Measurements from ENCODE around the gene DEPDC1B.
A peak's percentile ranks its signal among the peaks of the same experiment; 100 is the strongest.
"Not testable (repeated sequence)": the region's sequence is repeated elsewhere in the genome, so short reads cannot be mapped to it uniquely, and the experiment has no call there.

DEPDC1B gene, protein sequence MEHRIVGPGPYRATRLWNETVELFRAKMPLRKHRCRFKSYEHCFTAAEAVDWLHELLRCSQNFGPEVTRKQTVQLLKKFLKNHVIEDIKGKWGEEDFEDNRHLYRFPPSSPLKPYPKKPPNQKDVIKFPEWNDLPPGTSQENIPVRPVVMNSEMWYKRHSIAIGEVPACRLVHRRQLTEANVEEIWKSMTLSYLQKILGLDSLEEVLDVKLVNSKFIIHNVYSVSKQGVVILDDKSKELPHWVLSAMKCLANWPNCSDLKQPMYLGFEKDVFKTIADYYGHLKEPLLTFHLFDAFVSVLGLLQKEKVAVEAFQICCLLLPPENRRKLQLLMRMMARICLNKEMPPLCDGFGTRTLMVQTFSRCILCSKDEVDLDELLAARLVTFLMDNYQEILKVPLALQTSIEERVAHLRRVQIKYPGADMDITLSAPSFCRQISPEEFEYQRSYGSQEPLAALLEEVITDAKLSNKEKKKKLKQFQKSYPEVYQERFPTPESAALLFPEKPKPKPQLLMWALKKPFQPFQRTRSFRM

DNA sequence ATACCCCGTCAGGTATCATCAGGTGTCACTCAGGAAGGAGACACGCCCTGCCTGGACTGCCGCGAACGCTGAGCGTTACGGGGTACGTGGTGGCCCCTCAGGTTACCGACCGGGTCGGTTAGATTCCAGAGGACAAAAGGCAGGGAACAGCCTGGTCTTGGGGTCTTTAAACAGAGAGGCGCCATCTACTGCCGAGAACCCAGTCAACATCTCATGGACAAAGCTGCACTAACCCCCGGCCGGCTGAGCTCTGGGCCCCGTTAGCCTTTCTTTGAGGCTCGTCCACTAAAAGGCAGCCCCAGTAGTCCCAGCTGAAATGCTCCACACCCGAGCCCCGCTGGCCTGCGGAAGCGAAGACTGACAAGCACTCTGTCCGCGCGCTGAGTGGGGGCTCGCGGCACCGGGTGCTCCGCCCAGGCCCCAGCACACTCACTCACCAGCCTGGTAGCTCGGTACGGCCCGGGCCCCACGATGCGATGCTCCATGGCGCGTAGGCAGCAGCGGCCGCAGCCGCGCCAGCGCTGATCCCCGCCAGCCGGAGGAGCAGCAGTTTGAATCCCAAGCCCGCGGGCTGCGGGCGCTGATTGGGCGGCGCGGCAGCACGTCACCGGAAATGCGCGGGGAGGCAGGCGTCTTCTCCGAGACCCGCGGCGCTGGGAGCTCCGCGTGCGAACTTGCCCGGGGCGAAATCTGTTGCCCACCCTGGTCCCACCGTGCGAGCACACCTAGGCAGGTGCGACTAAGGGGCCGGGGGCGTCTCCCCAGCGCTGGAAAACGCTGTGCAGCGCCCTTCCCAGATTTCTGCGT lies at the start of gene DEPDC1B:
Gene DEPDC1B (minus strand): TSS at position 558 of the 807 bp plus-strand sequence. CDS start 73 bp downstream, at position 485.
- DNase-seq: peak; percentile 93

GRCh38 chr5:60744682-60745081 lies 44.7 kb upstream of the DEPDC1B start:
- DNase-seq: no peak

GRCh38 chr5:60743511-60744314 lies 43.7 kb upstream of the DEPDC1B start:
- no peak for DNase-seq

- no peak for DNase-seq
Measured at GRCh38 chr5:60740322-60740721, 40.4 kb upstream of the DEPDC1B start.

DNA sequence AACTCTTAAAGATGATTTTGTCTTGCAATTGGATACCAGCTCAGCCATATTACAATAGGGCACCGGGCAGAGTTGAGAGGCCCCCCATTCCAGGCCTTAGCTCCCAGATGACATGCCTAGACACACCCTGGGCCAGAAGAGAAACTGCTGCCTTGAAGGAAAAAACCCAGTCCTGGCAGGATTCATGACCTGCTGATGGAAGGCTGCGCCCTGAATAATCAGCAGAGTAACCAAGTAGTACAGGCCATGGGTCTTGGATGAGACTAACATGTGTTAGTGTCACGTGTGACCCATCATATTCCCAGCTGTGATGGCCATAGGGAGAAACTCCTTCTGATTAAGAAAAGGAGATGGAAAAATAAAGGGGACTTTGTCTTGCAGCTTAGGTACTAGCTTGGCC lies 39.0 kb upstream of the DEPDC1B start:
- no peak for DNase-seq

DNA sequence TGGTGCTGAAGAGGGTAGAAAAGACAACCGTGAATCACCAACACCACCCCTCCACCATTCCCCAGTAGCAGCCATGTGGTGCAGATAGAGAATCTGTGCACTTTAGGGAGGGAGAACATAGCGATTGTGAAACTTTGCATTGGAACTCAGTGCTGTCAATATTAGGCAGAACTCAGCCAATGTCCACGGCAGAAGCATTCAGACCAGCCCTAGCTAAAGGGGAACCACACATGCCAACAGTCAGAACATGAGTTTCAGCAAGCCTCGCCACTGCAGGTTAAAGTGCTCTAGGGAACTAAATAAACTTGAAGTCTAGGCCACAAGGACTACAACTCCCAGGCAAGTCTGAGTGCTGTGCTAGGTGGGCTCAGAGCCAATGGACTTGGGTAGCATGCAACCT lies 38.5 kb upstream of the DEPDC1B start:
- DNase-seq: no peak

DNA sequence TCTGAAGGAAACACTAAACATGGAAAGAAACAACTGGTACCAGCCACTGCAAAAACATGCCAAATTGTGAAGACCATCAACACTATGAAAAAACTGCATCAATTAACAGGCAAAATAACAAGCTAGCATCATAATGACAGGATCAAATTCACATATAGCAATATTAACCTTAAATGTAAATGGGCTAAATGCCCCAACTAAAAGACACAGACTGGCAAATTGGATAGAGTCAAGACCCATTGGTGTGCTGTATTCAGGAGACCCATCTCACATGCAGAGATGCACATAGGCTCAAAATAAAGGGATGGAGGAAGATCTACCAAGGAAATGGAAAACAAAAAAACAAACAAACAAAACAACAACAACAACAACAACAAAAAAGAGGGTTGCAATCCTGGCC lies 30.9 kb upstream of the DEPDC1B start:
- DNase-seq: not testable (repeated sequence)

DNA sequence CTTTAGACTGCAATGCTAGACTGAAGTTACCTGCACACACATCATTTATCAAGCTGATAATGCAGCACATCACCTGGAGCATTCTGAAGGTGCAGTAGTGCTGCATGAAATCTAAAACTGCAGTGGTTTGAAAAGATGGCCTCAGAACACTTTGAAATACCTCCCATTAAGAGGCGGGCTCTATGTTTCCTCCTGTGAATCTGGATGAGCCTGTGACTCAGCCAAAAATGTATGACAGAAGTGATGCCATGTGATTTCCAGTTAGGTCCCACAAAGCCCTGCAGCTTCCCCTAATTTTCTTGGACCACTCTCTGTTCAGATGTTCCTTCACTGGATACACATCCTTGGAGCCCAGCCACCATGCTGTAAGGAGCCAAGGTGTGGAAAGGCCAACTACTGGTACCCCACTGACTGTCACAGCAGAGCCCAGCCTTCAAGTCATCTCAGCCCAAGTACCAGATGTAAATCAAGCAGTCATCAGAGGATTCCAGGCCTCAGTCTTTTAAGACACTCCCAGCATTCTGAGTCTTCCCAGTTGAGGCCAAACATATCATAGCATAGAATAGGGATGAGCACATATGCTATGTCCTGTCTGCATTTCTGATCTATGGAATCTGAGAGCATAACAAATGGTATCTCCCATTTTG lies 27.2 kb upstream of the DEPDC1B start:
- no peak for DNase-seq

DNA sequence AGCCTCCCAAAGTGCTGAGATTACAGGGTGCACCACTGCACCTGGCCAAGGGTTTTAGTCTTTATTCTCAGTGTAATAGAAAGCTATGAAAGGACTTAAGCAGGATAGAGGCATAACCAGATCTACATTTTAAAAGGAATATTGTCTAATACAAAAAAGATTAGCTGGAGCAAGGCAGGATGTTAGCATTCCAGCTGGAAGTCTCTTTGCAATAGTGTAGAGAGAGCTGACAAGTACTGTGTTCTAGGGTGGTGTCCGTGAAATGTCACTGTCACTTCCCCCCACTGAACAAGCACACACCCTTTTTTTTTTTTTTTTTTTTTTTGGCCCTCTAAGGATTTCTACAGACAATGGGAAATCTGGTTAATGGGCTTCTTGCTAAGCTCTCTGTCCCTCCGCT lies 24.2 kb upstream of the DEPDC1B start:
- DNase-seq: no peak

- no peak for DNase-seq
Measured at GRCh38 chr5:60722416-60722815, 22.4 kb upstream of the DEPDC1B start.

- no peak for DNase-seq
Measured at GRCh38 chr5:60719329-60719728, 19.4 kb upstream of the DEPDC1B start.

GRCh38 chr5:60718166-60718892 lies 18.4 kb upstream of the DEPDC1B start:
- no peak for DNase-seq

DNA sequence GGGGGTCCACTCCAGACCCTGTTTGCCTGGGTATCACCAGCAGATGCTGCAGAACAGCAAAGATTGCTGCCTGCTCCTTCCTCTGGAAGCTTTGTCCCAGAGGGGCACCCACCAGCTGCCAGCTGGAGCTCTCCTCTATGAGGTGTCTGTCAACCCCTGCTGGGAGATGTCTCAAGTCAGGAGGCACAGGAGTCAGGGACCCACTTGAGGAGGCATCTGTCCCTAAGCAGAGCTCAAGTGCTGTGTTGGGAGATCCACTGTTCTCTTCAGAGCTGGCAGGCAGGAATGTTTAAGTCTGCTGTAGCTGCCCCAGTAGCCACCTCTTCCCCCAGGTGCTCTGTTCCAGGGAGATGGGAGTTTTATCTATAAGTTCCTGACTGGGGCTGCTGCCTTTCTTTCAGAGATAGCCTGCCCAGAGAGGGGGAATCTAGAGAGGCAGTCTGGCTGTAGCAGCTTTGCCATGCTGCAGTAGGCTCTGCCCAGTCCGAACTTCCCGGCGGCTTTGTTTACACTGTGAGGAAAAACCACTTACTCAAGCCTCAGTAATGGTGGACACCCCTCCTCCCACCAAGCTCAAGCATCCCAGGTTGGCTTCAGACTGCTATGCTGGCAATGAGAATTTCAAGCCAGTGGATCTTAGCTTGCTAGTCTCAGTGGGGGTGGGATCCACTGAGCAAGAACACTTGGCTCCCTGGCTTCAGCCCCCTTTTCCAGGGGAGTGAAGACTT lies 15.4 kb upstream of the DEPDC1B start:
- DNase-seq: not testable (repeated sequence)

DNA sequence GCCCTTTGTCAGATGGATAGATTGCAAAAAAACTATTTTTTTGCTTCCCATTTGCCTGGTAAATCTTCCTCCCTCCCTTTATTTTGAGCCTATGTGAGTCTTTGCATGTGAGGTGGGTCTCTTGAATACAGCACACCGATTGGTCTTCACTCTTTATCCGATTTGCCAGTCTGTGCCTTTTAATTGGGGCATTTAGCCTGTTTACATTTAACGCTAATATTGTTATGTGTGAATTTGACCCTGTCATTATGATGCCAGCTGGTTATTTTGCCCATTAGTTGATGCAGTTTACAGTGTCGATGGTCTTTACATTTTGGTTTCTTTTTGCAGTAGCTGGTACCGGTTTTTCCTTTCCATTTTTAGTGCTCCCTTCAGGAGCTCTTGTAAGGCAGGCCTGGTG lies 13.0 kb upstream of the DEPDC1B start:
- DNase-seq: no peak

DNA sequence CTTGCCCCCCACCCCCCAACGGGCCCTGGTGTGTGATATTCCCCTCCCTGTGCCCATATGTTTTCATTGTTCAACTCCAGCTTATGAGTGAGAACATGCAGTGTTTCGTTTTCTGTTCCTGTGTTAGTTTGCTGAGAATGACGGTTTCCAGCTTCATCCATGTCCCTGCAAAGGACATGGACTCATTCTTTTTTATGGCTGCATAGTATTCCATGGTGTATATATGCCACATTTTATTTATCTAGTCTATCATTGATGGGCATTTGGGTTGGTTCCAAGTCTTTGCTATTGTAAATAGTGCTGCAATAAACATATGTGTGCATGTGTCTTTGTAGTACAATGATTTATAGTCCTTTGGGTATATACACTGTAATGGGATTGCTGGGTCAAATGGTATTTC lies 11.9 kb upstream of the DEPDC1B start:
- not testable (repeated sequence) for DNase-seq

DNA sequence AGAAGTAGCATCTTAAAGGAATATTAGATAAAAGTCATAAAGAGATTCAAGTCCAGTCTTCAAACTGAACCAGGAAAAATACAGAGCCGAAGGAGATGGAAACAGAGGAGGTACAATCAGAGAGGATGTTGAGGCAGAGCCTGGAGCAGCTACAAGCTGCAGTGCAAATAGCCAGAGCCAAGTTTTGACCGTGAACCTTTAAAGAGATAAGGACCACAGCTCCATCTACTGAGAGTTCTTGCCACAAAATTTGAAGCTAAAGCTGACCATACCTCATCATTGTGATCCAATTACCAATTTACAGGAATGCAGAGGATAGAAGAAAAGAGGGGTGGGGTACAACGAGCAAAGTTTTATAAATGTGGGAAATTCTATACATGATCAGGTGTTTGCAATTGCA lies 10.4 kb upstream of the DEPDC1B start:
- DNase-seq: no peak

DNA sequence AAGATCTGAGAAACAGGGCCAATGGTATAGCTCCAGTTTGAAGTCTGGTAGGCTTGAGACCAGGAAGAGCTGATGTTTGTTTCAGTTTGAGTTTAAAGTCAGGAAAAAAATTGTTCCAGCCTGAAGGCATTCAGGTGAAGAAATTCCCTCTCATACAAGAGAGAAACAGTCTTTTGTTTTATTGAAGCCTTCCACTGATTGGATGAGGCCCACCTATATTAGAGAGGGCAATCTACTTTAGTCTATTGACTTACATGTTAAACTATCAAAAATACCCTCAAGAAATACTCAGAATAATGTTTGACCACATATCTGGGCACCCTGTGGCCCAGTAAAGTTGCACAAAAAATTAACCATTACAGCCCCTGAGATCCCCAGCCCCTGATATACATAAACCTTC lies 5.2 kb upstream of the DEPDC1B start:
- DNase-seq: no peak

- no peak for DNase-seq
Measured at GRCh38 chr5:60703944-60704343, 4.0 kb upstream of the DEPDC1B start.

- DNase-seq: no peak
Measured at GRCh38 chr5:60701321-60701968, 1.5 kb upstream of the DEPDC1B start.

DNA sequence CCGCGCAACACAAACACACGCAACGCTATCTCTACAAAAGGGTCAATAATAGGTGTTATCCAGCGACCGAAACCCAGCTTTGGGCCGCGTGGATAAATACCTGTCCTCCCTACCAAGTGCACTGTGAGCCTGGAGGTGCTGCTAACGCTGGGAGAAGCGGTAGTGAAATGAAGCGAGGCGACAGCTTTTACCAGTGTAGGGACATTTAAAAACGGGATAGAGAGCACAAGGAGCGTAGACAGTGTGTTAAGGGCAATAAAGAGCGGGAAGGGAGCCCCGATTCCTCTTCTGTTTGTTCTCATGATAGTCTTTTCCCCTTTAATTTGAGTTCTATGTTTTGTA lies 421 bp upstream of the DEPDC1B start:
- DNase-seq: no peak

GRCh38 chr5:60699288-60699608 lies 718 bp downstream of the DEPDC1B start:
- DNase-seq: no peak
